DOHH2 (cell line): ENCODE results near the gene FANCB.

Source experiments
- CTCF ChIP-seq: fragments of 200-600 bp; sonication (generic); IDR thresholded peaks from one replicate; pipeline ENCODE4 v1.5.1; 2014; ENCODE audit warnings: antibody characterized with exemption, mild to moderate bottlenecking, low read depth, low read length; ENCODE audit not compliant: poor library complexity, severe bottlenecking
- EZH2phosphoT487 ChIP-seq: fragments of 200-600 bp; sonication (generic); IDR thresholded peaks from 2 replicates; pipeline ENCODE4 v1.6.1; 2017; ENCODE audit warnings: borderline replicate concordance, mild to moderate bottlenecking, antibody characterized with exemption, low read length, moderate library complexity, mixed read lengths

- TF ChIP-seq CTCF, result no peak
- TF ChIP-seq EZH2phosphoT487, result no peak
Measured at GRCh38 chrX:14865201-14865600, 7.7 kb downstream of the FANCB start.
